ENCODE results near the gene HS3ST6. TPM values are rescaled to one million over a fixed set of nuclear protein-coding genes. Genes with fewer than 3 reads are reported as not detected.
"Not testable (repeated sequence)": the region's sequence is repeated elsewhere in the genome, so short reads cannot be mapped to it uniquely, and the experiment has no call there.

HS3ST6 gene
- total and polyA plus RNA-seq, 12 donors = 0.03 TPM; not detected in 11

DNA sequence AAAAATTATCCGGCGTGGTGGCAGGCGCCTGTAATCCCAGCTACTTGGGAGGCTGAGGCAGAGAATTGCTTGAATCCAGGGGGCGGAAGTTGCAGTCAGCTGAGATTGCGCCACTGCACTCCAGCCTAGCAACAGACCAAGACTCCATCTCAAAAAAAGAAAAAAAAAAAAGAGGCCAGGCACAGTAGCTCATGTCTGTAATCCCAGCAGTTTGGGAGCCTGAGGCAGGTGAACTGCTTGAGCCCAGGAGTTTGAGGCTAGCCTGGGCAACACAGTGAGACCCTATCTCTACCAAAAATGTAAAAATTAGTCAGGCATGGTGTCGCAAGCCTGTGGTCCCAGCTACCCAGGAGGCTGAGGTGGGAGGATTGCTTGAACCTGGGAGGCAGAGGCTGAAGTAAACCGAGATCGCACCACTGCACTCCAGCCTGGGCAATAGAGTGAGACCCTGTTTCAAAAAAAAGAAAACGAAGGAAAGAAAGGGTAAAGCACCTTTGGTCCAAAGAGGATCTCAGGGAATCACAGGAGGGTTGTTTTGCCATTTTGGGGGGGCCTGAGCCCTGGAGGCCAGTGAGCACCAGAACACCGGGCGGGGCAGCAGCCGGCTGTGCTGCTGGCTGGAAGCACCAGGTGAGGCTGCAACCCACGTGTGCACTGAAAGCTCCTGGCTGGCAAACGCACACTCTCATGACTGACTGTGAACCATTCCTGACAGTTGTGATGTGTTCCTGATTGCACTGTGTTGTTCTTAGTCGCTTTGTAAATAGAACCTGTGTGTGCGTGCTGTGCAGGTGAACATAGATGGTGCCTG lies 18.4 kb downstream of the HS3ST6 start:
- no peak for DNase-seq
- ATAC-seq = no peak
- TF ChIP-seq, protein P1, sequence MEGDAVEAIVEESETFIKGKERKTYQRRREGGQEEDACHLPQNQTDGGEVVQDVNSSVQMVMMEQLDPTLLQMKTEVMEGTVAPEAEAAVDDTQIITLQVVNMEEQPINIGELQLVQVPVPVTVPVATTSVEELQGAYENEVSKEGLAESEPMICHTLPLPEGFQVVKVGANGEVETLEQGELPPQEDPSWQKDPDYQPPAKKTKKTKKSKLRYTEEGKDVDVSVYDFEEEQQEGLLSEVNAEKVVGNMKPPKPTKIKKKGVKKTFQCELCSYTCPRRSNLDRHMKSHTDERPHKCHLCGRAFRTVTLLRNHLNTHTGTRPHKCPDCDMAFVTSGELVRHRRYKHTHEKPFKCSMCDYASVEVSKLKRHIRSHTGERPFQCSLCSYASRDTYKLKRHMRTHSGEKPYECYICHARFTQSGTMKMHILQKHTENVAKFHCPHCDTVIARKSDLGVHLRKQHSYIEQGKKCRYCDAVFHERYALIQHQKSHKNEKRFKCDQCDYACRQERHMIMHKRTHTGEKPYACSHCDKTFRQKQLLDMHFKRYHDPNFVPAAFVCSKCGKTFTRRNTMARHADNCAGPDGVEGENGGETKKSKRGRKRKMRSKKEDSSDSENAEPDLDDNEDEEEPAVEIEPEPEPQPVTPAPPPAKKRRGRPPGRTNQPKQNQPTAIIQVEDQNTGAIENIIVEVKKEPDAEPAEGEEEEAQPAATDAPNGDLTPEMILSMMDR (IDR thresholded peaks at IDR 0.05) = no peak
- H3K9me3 ChIP-seq = no peaks in the 10 kb centered on the region
- H3K27ac ChIP-seq = no peak overlapping the region
- H3K27me3 ChIP-seq = peaks cover 0 to 60% (median 20%) of the 10 kb centered on the region in 7 donors
- no peak overlapping the region for H3K4me3 ChIP-seq
- intact Hi-C loops (cut with DNase I) = no loop called here
- no peaks in the 10 kb centered on the region for H3K4me1 ChIP-seq
- WGBS, 2 donors = 79 to 87% methylated on average over 16 of the region's 16 CpGs
- no peaks in the 10 kb centered on the region for H3K36me3 ChIP-seq

- H3K9me3 ChIP-seq; H3K36me3 ChIP-seq; H3K4me1 ChIP-seq; intact Hi-C loops (cut with DNase I); H3K4me3 ChIP-seq; DNase-seq; H3K27ac ChIP-seq; ATAC-seq: not testable (repeated sequence)
- H3K27me3 ChIP-seq = peaks cover 0 to 63% (median 26%) of the 10 kb centered on the region in 7 donors
- WGBS, 2 donors = 80 to 86% methylated on average over 2 of the region's 2 CpGs
Observed at GRCh38 chr16:1897692-1898091, 20.5 kb downstream of the HS3ST6 start.

GRCh38 chr16:1895949-1896675 lies 22.1 kb downstream of the HS3ST6 start:
- intact Hi-C loops (cut with DNase I) = no loop called here
- DNase-seq (no peak), ATAC-seq (no peak)
- Histone ChIP-seq H3K4me1 (no peaks in the 10 kb centered on the region), H3K36me3 (no peaks in the 10 kb centered on the region), H3K27me3 (peaks cover 0 to 68% (median 27%) of the 10 kb centered on the region in 7 donors), H3K9me3 (no peaks in the 10 kb centered on the region), H3K27ac (no peak overlapping the region), H3K4me3 (no peak overlapping the region)
- 75 to 77% methylated on average over 27 of the region's 27 CpGs for WGBS, 2 donors
- TF ChIP-seq, protein P1 (IDR thresholded peaks at IDR 0.05) = no peak

- Histone ChIP-seq H3K4me1 (no peaks in the 10 kb centered on the region), H3K4me3 (no peak overlapping the region), H3K36me3 (no peaks in the 10 kb centered on the region), H3K27ac (no peak overlapping the region), H3K27me3 (peaks cover 0 to 64% (median 27%) of the 10 kb centered on the region in 7 donors), H3K9me3 (no peaks in the 10 kb centered on the region)
- ATAC-seq (no peak), DNase-seq (no peak)
- 80 to 86% methylated on average over 5 of the region's 5 CpGs for WGBS, 2 donors
- intact Hi-C loops (cut with DNase I) = no loop called here
- TF ChIP-seq, protein P1 (IDR thresholded peaks at IDR 0.05) = no peak
Observed at GRCh38 chr16:1895068-1895467, 23.1 kb downstream of the HS3ST6 start.

All from heart right ventricle (tissue), 16 donors.